GM23338 (cell line): ENCODE results near the gene RNF114. TPM values are rescaled to one million over a fixed set of nuclear protein-coding genes. Genes with fewer than 3 reads are reported as not detected.
A peak's percentile ranks its signal among the peaks of the same experiment; 100 is the strongest.

ENCODE experiments used
- ATAC-seq: fragments of 200-7000 bp; cut with Tn5 transposase; 3 replicates; pipeline ENCODE4 v1.9.1; 2020
- DNase-seq: peaks from one replicate; pipeline ENCODE4 v3.0.0-alpha.2; 2015; ENCODE audit warnings: low spot score
- H2AFZ ChIP-seq: fragments of 200-600 bp; sonication (generic); 2 replicates; pipeline ENCODE4 v1.8.0; 2016; ENCODE audit warnings: antibody characterized with exemption, mild to moderate bottlenecking, moderate library complexity
- H3F3A ChIP-seq: fragments of 200-600 bp; sonication (generic); replicated peaks from 2 replicates; pipeline ENCODE4 v1.8.0; 2017; ENCODE audit warnings: antibody characterized with exemption, mixed run types, low read depth
- H3K27ac ChIP-seq: fragments of 200-600 bp; sonication (generic); 2 replicates; pipeline ENCODE4 v1.6.1; 2016; ENCODE audit warnings: low read depth
- H3K27me3 ChIP-seq: fragments of 200-600 bp; sonication (generic); 2 replicates; pipeline ENCODE4 v1.8.0; 2016; ENCODE audit warnings: mild to moderate bottlenecking, mixed run types, moderate library complexity; ENCODE audit not compliant: insufficient read depth
- H3K36me3 ChIP-seq: fragments of 200-600 bp; sonication (generic); 2 replicates; pipeline ENCODE4 v1.8.0; 2016; ENCODE audit warnings: mild to moderate bottlenecking; ENCODE audit not compliant: insufficient read depth
- H3K4me1 ChIP-seq: fragments of 200-600 bp; sonication (generic); 2 replicates; pipeline ENCODE4 v1.8.0; 2016; ENCODE audit warnings: mild to moderate bottlenecking, moderate library complexity; ENCODE audit not compliant: insufficient read depth
- H3K4me2 ChIP-seq: fragments of 200-600 bp; sonication (generic); 2 replicates; pipeline ENCODE4 v1.7.1; 2017; ENCODE audit warnings: mixed run types
- H3K4me3 ChIP-seq: fragments of 200-600 bp; sonication (generic); 2 replicates; pipeline ENCODE4 v1.6.1; 2016; ENCODE audit warnings: mixed run types
- H3K79me2 ChIP-seq: fragments of 200-600 bp; sonication (generic); replicated peaks from 2 replicates; pipeline ENCODE4 v1.8.0; 2017; ENCODE audit warnings: mild to moderate bottlenecking; ENCODE audit not compliant: insufficient read depth
- H3K9me2 ChIP-seq: fragments of 200-600 bp; sonication (generic); 2 replicates; pipeline ENCODE4 v1.8.0; 2017; ENCODE audit not compliant: insufficient read depth
- H4K20me1 ChIP-seq: fragments of 200-600 bp; sonication (generic); replicated peaks from 2 replicates; pipeline ENCODE4 v1.8.0; 2017; ENCODE audit warnings: mild to moderate bottlenecking; ENCODE audit not compliant: insufficient read depth
- H3K27ac Mint-ChIP-seq: 2 replicates; pipeline ENCODE4 v1.8.0; 2020; ENCODE audit warnings: inconsistent platforms, mild to moderate bottlenecking, moderate library complexity, mixed read lengths
- H3K27me3 Mint-ChIP-seq: 3 replicates; pipeline ENCODE4 v1.8.0; 2022; ENCODE audit warnings: low read depth, mild to moderate bottlenecking, moderate library complexity, mixed read lengths, inconsistent platforms; ENCODE audit not compliant: insufficient read depth, poor library complexity
- H3K36me3 Mint-ChIP-seq: 3 replicates; pipeline ENCODE4 v1.8.0; 2021; ENCODE audit warnings: low read depth, mild to moderate bottlenecking, inconsistent platforms, moderate library complexity, mixed read lengths
- H3K4me1 Mint-ChIP-seq: 3 replicates; pipeline ENCODE4 v1.8.0; 2020; ENCODE audit warnings: mild to moderate bottlenecking, inconsistent platforms, mixed read lengths
- H3K4me3 Mint-ChIP-seq: 3 replicates; pipeline ENCODE4 v1.8.0; 2021; ENCODE audit warnings: moderate library complexity, mild to moderate bottlenecking, inconsistent platforms, mixed read lengths
- H3K9me3 Mint-ChIP-seq: 3 replicates; pipeline ENCODE4 v1.8.0; 2020; ENCODE audit warnings: moderate library complexity, mild to moderate bottlenecking, inconsistent platforms, mixed read lengths
- CREB1 ChIP-seq: fragments of 250-450 bp; sonication (Bioruptor Pico); IDR thresholded peaks from 2 replicates; pipeline ENCODE4 v1.5.0; 2020; ENCODE audit warnings: low read depth, mild to moderate bottlenecking, moderate library complexity
- EZH2 ChIP-seq: fragments of 200-600 bp; sonication (generic); IDR thresholded peaks from one replicate; pipeline ENCODE4 v1.8.0; 2017; ENCODE audit warnings: antibody characterized with exemption, mild to moderate bottlenecking, low read depth; ENCODE audit not compliant: unreplicated experiment
- EZH2phosphoT487 ChIP-seq: fragments of 200-600 bp; sonication (generic); IDR thresholded peaks from one replicate; pipeline ENCODE4 v1.8.1; 2018; ENCODE audit warnings: antibody characterized with exemption; ENCODE audit not compliant: unreplicated experiment
- JUNB ChIP-seq: IDR thresholded peaks from one replicate; pipeline ENCODE4 v1.6.1; 2016; ENCODE audit warnings: antibody characterized with exemption; ENCODE audit not compliant: unreplicated experiment
- POLR2AphosphoS5 ChIP-seq: IDR thresholded peaks from 2 replicates; pipeline ENCODE4 v1.6.1; 2016; ENCODE audit warnings: antibody characterized with exemption, low read depth
- STAT1 ChIP-seq: IDR thresholded peaks from one replicate; pipeline ENCODE4 v1.6.1; 2016; ENCODE audit warnings: antibody characterized with exemption; ENCODE audit not compliant: unreplicated experiment
- ZNF331 ChIP-seq: fragments of 250-450 bp; sonication (Bioruptor Pico); IDR thresholded peaks from 2 replicates; pipeline ENCODE4 v1.5.0; 2020; ENCODE audit warnings: low read depth, mild to moderate bottlenecking, moderate library complexity
- polyA plus RNA-seq: library from polyadenylated mRNA; unstranded; fragments of >200 nt; fragmentation: Nextera tagmentation; extraction: Ambion mirVana; gene quantifications from 2 replicates; pipeline ENCODE4 v1.2.1, GENCODE V29; 2016
- total RNA-seq: library from RNA; depleted of rRNA; stranded (reverse); fragments of >200 nt; shearing (Covaris generic); gene quantifications from 2 replicates; pipeline ENCODE4 v1.2.3, GENCODE V29; 2014
- TF ChIP-seq, protein P1 (sequence below): fragments of 250-450 bp; sonication (Bioruptor Pico); IDR thresholded peaks from 2 replicates; pipeline ENCODE4 v1.5.0; 2020; ENCODE audit warnings: mild to moderate bottlenecking, moderate library complexity
- TF ChIP-seq, protein P2 (sequence below): IDR thresholded peaks from one replicate; pipeline ENCODE4 v1.6.1; 2018; ENCODE audit warnings: antibody characterized with exemption; ENCODE audit not compliant: unreplicated experiment
- TF ChIP-seq, protein P3 (sequence below), 2 experiments: fragments of 200-600 bp in 1 of 2; sonication (generic) in 1 of 2; conservative IDR thresholded peaks; 2 replicates each; pipeline versions ENCODE4 v1.5.1 to v1.6.1; 2016 to 2017; ENCODE audit warnings: antibody characterized with exemption in 2 of 2, low read depth in 2 of 2, mild to moderate bottlenecking in 2 of 2, moderate library complexity in 1 of 2

RNF114 gene
- total and polyA plus RNA-seq, 2 experiments from 2014 or later = 155 to 279 TPM

DNA sequence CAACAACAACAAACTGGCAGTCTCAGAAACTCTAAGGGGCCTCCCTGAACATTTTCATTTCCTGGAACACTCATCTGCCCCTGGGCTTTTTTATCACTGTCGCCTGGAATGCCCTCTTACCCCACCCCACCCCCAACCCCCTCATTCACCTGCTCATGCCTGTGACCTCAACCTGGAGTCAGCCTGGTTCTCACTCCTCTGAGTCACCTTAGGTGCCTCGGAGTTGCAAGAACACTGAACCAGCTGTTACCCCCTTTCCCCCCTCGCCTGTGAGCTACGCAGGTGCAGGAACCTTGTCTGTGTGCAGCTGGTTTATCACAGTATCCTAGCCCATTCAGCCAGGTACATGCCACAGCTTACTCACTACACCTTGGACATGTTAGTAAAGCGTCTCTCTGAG is 33.7 kb downstream of the RNF114 start:
- Mint-ChIP-seq H3K4me1 (peaks cover 4% of the 10 kb centered on the region; the same call in 2 of the 3 replicates), H3K9me3 (no peaks in the 10 kb centered on the region), H3K4me3 (no peak overlapping the region), H3K36me3 (no peaks in the 10 kb centered on the region), H3K27me3 (peaks cover 2% of the 10 kb centered on the region), H3K27ac (no peak overlapping the region)
- Histone ChIP-seq H3K27ac (no peak overlapping the region), H2AFZ (no peak overlapping the region), H3K27me3 (no peaks in the 10 kb centered on the region), H3K4me3 (no peak overlapping the region), H3K4me2 (no peak overlapping the region), H3K36me3 (no peaks in the 10 kb centered on the region), H4K20me1 (no peaks in the 10 kb centered on the region), H3K9me2 (no peaks in the 10 kb centered on the region), H3F3A (no peaks in the 10 kb centered on the region), H3K79me2 (no peaks in the 10 kb centered on the region), H3K4me1 (no peaks in the 10 kb centered on the region; the same call in 1 of the 2 replicates)
- DNase-seq (no peak), ATAC-seq (peak; percentile 22)
- TF ChIP-seq JUNB = no peak
- TF ChIP-seq, protein P1, sequence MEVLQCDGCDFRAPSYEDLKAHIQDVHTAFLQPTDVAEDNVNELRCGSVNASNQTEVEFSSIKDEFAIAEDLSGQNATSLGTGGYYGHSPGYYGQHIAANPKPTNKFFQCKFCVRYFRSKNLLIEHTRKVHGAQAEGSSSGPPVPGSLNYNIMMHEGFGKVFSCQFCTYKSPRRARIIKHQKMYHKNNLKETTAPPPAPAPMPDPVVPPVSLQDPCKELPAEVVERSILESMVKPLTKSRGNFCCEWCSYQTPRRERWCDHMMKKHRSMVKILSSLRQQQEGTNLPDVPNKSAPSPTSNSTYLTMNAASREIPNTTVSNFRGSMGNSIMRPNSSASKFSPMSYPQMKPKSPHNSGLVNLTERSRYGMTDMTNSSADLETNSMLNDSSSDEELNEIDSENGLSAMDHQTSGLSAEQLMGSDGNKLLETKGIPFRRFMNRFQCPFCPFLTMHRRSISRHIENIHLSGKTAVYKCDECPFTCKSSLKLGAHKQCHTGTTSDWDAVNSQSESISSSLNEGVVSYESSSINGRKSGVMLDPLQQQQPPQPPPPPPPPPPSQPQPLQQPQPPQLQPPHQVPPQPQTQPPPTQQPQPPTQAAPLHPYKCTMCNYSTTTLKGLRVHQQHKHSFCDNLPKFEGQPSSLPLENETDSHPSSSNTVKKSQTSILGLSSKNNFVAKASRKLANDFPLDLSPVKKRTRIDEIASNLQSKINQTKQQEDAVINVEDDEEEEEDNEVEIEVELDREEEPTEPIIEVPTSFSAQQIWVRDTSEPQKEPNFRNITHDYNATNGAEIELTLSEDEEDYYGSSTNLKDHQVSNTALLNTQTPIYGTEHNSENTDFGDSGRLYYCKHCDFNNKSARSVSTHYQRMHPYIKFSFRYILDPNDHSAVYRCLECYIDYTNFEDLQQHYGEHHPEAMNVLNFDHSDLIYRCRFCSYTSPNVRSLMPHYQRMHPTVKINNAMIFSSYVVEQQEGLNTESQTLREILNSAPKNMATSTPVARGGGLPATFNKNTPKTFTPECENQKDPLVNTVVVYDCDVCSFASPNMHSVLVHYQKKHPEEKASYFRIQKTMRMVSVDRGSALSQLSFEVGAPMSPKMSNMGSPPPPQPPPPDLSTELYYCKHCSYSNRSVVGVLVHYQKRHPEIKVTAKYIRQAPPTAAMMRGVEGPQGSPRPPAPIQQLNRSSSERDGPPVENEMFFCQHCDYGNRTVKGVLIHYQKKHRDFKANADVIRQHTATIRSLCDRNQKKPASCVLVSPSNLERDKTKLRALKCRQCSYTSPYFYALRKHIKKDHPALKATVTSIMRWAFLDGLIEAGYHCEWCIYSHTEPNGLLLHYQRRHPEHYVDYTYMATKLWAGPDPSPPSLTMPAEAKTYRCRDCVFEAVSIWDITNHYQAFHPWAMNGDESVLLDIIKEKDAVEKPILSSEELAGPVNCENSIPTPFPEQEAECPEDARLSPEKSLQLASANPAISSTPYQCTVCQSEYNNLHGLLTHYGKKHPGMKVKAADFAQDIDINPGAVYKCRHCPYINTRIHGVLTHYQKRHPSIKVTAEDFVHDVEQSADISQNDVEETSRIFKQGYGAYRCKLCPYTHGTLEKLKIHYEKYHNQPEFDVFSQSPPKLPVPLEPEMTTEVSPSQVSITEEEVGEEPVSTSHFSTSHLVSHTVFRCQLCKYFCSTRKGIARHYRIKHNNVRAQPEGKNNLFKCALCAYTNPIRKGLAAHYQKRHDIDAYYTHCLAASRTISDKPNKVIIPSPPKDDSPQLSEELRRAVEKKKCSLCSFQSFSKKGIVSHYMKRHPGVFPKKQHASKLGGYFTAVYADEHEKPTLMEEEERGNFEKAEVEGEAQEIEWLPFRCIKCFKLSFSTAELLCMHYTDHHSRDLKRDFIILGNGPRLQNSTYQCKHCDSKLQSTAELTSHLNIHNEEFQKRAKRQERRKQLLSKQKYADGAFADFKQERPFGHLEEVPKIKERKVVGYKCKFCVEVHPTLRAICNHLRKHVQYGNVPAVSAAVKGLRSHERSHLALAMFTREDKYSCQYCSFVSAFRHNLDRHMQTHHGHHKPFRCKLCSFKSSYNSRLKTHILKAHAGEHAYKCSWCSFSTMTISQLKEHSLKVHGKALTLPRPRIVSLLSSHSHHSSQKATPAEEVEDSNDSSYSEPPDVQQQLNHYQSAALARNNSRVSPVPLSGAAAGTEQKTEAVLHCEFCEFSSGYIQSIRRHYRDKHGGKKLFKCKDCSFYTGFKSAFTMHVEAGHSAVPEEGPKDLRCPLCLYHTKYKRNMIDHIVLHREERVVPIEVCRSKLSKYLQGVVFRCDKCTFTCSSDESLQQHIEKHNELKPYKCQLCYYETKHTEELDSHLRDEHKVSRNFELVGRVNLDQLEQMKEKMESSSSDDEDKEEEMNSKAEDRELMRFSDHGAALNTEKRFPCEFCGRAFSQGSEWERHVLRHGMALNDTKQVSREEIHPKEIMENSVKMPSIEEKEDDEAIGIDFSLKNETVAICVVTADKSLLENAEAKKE = no peak
- TF ChIP-seq, protein P2, sequence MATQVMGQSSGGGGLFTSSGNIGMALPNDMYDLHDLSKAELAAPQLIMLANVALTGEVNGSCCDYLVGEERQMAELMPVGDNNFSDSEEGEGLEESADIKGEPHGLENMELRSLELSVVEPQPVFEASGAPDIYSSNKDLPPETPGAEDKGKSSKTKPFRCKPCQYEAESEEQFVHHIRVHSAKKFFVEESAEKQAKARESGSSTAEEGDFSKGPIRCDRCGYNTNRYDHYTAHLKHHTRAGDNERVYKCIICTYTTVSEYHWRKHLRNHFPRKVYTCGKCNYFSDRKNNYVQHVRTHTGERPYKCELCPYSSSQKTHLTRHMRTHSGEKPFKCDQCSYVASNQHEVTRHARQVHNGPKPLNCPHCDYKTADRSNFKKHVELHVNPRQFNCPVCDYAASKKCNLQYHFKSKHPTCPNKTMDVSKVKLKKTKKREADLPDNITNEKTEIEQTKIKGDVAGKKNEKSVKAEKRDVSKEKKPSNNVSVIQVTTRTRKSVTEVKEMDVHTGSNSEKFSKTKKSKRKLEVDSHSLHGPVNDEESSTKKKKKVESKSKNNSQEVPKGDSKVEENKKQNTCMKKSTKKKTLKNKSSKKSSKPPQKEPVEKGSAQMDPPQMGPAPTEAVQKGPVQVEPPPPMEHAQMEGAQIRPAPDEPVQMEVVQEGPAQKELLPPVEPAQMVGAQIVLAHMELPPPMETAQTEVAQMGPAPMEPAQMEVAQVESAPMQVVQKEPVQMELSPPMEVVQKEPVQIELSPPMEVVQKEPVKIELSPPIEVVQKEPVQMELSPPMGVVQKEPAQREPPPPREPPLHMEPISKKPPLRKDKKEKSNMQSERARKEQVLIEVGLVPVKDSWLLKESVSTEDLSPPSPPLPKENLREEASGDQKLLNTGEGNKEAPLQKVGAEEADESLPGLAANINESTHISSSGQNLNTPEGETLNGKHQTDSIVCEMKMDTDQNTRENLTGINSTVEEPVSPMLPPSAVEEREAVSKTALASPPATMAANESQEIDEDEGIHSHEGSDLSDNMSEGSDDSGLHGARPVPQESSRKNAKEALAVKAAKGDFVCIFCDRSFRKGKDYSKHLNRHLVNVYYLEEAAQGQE = no peak
- TF ChIP-seq POLR2AphosphoS5 = no peak
- no peak for TF ChIP-seq STAT1
- no peak for TF ChIP-seq EZH2
- TF ChIP-seq, protein P3, sequence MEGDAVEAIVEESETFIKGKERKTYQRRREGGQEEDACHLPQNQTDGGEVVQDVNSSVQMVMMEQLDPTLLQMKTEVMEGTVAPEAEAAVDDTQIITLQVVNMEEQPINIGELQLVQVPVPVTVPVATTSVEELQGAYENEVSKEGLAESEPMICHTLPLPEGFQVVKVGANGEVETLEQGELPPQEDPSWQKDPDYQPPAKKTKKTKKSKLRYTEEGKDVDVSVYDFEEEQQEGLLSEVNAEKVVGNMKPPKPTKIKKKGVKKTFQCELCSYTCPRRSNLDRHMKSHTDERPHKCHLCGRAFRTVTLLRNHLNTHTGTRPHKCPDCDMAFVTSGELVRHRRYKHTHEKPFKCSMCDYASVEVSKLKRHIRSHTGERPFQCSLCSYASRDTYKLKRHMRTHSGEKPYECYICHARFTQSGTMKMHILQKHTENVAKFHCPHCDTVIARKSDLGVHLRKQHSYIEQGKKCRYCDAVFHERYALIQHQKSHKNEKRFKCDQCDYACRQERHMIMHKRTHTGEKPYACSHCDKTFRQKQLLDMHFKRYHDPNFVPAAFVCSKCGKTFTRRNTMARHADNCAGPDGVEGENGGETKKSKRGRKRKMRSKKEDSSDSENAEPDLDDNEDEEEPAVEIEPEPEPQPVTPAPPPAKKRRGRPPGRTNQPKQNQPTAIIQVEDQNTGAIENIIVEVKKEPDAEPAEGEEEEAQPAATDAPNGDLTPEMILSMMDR (conservative IDR thresholded peaks at IDR 0.05; ENCODE audit: low read depth in 2 of 2) = no peak
- TF ChIP-seq CREB1 (CRISPR knock-in tag) = no peak
- no peak for TF ChIP-seq ZNF331 (CRISPR knock-in tag)
- no peak for TF ChIP-seq EZH2phosphoT487
